Astrocyte of the cerebellum (primary cell): ENCODE data around the gene PTPRJ.

Experiments
- DNase-seq: peaks from one replicate; pipeline ENCODE4 v3.0.0-alpha.2; 2011; ENCODE audit warnings: low read depth
- H3K4me3 ChIP-seq: 2 replicates; pipeline ENCODE4 v1.5.1; 2011; ENCODE audit warnings: mild to moderate bottlenecking, low read depth, low read length, moderate library complexity
- CTCF ChIP-seq: IDR thresholded peaks from 2 replicates; pipeline ENCODE4 v1.5.1; 2012; ENCODE audit warnings: low read length, low read depth, moderate library complexity, mild to moderate bottlenecking; ENCODE audit errors: missing control alignments
- in situ Hi-C: cut with HindIII; loops from 2 replicates; pipeline ENCODE4 v1.10.0; 2017; ENCODE audit warnings: low sequenced_read_pairs

The PTPRJ gene

GRCh38 chr11:48083421-48083820 lies 103.1 kb downstream of the PTPRJ start:
- DNase-seq: no peak
- H3K4me3 ChIP-seq: no peak overlapping the region
- in situ Hi-C loops: no loop called here
- no peak for TF ChIP-seq CTCF

GRCh38 chr11:48085688-48086087 lies 105.3 kb downstream of the PTPRJ start:
- in situ Hi-C loops: no loop called here
- DNase-seq: no peak

GRCh38 chr11:48087422-48087821 lies 107.1 kb downstream of the PTPRJ start:
- no peak for DNase-seq
- no peak for TF ChIP-seq CTCF
- in situ Hi-C loops: no loop called here
- H3K4me3 ChIP-seq: no peak overlapping the region

More at GRCh38 chr11:48085688-48086087, 105.3 kb downstream of the PTPRJ start:
- TF ChIP-seq CTCF: no peak
- no peak overlapping the region for H3K4me3 ChIP-seq

- in situ Hi-C loops: no loop called here
Measured at GRCh38 chr11:48087974-48088681, 107.8 kb downstream of the PTPRJ start.

GRCh38 chr11:48088682-48089050 lies 108.3 kb downstream of the PTPRJ start:
- TF ChIP-seq CTCF: no peak
- H3K4me3 ChIP-seq: no peak overlapping the region
- DNase-seq: peak; percentile 77
- in situ Hi-C loops: no loop called here

More at GRCh38 chr11:48087974-48088681, 107.8 kb downstream of the PTPRJ start:
- no peak overlapping the region for H3K4me3 ChIP-seq
- TF ChIP-seq CTCF: no peak
- DNase-seq: no peak

- no peak overlapping the region for H3K4me3 ChIP-seq
- in situ Hi-C loops: no loop called here
- TF ChIP-seq CTCF: no peak
- DNase-seq: no peak
Measured at GRCh38 chr11:48090174-48090573, 109.8 kb downstream of the PTPRJ start.
